ENCODE data around the gene ZNF384.

Gene ZNF384

DNA sequence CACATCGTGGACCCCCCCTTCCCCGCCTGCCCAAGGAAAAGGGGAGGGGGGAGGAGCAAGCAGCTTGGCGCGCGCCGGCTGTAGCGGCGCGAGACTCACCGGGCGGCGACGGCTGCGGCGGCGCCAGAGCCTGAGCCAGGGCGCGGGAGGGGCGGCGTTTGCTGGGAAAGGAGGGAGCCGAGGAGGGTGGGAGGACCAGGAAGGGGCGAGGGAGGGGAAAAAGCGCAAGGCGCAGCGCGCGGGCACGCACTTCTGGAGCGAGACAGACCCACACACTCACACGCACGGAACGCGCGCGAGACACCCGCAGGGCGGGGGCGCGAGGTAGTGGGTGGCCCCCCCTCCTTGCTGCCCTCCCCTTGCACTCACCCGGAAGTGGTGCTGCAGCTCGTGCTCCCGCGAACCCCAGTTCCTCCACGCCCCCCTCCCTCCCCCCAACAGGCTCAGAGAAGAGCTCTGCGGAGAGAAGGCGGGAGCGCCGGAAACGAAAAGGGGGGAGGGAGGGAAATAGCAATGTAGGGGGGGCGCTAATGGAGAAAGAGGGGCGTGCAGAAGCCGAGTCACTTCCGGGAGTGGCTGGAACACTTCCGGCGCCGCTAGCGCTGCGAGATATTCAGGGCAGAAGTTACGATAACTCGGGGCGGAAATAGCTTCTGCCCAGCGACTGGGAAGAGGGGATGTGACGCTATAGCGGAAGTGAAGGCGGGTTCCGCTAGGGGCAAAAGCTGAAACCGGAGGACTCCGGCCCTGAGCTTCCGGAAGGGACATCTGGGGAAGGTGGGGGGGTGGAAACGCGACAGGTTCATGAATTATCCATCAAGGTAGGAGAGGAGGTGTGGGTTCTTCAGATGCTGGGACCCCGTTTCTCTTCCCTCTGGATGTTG is at the start of gene ZNF384:
ZNF384 (minus strand) TSS at position 377 of the 884 bp plus-strand sequence. CDS start 9,855 bp downstream, outside the sequence.
- peak within 1 kb of the TSS; percentile 97 for H3K4me3 ChIP-seq (ENCODE audit: low read length)
- TF ChIP-seq CTCF (conservative IDR thresholded peaks at IDR 0.05; ENCODE audit: low read length) = peak; percentile 35
- DNase-seq (ENCODE audit: low read depth) = peak; percentile 100

DNA sequence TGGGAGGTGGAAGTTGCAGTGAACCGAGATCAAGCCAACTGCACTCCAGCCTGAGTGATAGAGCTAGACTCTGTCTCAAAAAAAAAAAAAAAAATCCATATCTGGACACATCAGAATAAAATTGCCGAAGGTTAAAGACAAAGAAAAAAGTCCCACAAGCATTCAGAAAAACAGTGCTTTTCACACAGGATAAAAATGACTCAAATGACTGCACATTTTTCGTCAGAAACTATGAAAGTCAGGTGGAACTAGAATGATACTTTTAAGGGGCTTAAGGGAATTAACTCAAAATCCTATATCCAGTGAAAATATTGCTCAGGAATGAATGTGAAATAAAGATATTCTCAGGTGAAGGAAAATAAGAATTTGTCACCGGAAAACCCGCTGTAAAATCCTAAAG is 47.6 kb upstream of the ZNF384 start:
- H3K4me3 ChIP-seq (ENCODE audit: low read length) = no peak overlapping the region
- TF ChIP-seq CTCF (conservative IDR thresholded peaks at IDR 0.05; ENCODE audit: low read length) = no peak
- DNase-seq (ENCODE audit: low read depth) = no peak

DNA sequence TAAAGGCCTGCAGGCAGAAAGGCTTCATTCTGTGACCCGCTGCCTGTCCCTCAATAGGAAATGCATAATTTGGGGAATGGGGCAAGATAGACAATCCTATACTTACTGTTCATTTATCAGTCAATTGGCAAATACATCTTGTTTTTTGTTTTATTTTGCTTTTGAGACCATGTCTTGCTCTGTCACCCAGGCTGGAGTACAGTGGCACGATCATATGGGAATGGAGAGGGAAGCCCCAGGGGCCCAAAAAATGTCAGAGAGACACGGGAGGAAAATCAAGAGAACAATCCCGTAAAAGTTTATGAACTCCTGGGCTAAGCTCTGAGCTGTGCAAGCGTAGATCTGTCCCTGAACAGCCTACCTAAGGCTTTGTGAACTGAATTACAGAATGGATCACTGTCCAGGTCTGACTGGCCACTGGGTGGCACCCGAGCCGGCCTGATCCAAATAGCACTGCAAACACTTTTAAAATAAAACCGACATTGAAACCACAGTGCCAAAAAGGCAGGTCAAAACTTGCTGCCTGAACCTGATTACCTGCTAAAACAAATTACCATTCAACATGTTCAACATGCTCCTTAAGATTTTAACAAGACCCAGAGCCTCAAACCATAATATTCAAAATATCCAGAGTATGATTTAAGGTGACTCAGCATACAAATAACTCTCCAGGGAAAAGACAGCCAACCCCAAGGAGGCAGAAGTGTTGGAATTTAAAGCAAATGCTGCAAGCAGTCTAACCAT is 46.4 kb upstream of the ZNF384 start:
- peak; percentile 73 for TF ChIP-seq CTCF (conservative IDR thresholded peaks at IDR 0.05; ENCODE audit: low read length)
- peak; percentile 72 for DNase-seq (ENCODE audit: low read depth)
- H3K4me3 ChIP-seq (ENCODE audit: low read length) = no peak overlapping the region

- TF ChIP-seq CTCF (conservative IDR thresholded peaks at IDR 0.05; ENCODE audit: low read length) = no peak
- no peak for DNase-seq (ENCODE audit: low read depth)
- H3K4me3 ChIP-seq (ENCODE audit: low read length) = no peak overlapping the region
Observed at GRCh38 chr12:6734506-6735387, 45.6 kb upstream of the ZNF384 start.

DNA sequence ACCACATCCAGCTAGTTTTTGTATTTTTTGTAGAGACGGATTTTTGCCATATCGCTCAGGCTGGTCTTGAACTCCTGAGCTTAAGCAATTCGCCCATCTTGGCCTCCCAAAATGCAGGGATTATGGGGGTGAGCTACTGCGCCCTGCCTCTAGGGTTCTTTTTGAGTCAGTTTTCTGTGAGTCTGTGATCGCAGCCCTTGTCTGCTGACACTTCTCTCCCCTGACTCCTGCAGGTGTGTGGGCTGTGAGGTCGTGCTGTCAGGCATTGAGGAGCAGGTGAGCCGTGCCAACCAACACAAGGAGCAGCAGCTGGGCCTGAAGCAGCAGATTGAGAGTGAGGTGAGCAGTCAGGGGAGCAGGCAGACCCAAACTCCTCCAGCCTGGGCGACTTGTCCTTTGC is 41.0 kb upstream of the ZNF384 start:
- no peak overlapping the region for H3K4me3 ChIP-seq (ENCODE audit: low read length)
- TF ChIP-seq CTCF (conservative IDR thresholded peaks at IDR 0.05; ENCODE audit: low read length) = no peak
- no peak for DNase-seq (ENCODE audit: low read depth)

- H3K4me3 ChIP-seq (ENCODE audit: low read length) = no peak overlapping the region
- no peak for TF ChIP-seq CTCF (conservative IDR thresholded peaks at IDR 0.05; ENCODE audit: low read length)
- DNase-seq (ENCODE audit: low read depth) = no peak
Observed at GRCh38 chr12:6729186-6729585, 40.0 kb upstream of the ZNF384 start.

Measured in AG10803 (cell line).